AG10803 (cell line): ENCODE measurements around the gene C1orf21.

Experiments used
- DNase-seq: peaks from one replicate; pipeline ENCODE4 v3.0.0; 2010; ENCODE audit warnings: low read depth
- H3K4me3 ChIP-seq: 2 replicates; pipeline ENCODE4 v1.5.1; 2011; ENCODE audit warnings: mild to moderate bottlenecking, low read length, control low read depth
- TF ChIP-seq, protein P1 (sequence below): conservative IDR thresholded peaks from 2 replicates; pipeline ENCODE4 v1.5.1; 2011; ENCODE audit warnings: mild to moderate bottlenecking, low read length, control low read depth, inconsistent platforms

Gene C1orf21

DNA sequence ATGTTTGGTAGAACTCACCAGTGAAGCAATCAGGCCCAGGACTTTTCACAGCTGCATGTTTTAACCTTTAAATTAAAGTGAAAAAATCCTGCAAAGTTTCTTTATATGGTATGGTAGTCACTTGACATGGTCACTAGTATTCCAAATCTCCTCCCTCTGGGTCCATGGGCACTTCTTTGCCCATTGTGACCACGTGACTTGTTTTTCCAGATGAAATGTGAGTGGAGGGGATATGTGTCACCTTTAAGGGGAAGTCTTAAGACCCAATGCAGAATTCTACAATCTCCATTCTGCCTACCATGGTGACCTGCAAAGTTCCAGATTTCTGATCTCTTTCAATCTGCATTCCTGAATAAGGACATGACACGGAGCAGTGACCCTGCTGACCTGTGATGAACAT, 152.8 kb downstream of the C1orf21 start:
- DNase-seq = no peak
- TF ChIP-seq, protein P1, sequence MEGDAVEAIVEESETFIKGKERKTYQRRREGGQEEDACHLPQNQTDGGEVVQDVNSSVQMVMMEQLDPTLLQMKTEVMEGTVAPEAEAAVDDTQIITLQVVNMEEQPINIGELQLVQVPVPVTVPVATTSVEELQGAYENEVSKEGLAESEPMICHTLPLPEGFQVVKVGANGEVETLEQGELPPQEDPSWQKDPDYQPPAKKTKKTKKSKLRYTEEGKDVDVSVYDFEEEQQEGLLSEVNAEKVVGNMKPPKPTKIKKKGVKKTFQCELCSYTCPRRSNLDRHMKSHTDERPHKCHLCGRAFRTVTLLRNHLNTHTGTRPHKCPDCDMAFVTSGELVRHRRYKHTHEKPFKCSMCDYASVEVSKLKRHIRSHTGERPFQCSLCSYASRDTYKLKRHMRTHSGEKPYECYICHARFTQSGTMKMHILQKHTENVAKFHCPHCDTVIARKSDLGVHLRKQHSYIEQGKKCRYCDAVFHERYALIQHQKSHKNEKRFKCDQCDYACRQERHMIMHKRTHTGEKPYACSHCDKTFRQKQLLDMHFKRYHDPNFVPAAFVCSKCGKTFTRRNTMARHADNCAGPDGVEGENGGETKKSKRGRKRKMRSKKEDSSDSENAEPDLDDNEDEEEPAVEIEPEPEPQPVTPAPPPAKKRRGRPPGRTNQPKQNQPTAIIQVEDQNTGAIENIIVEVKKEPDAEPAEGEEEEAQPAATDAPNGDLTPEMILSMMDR = no peak
- H3K4me3 ChIP-seq = no peak overlapping the region

DNA sequence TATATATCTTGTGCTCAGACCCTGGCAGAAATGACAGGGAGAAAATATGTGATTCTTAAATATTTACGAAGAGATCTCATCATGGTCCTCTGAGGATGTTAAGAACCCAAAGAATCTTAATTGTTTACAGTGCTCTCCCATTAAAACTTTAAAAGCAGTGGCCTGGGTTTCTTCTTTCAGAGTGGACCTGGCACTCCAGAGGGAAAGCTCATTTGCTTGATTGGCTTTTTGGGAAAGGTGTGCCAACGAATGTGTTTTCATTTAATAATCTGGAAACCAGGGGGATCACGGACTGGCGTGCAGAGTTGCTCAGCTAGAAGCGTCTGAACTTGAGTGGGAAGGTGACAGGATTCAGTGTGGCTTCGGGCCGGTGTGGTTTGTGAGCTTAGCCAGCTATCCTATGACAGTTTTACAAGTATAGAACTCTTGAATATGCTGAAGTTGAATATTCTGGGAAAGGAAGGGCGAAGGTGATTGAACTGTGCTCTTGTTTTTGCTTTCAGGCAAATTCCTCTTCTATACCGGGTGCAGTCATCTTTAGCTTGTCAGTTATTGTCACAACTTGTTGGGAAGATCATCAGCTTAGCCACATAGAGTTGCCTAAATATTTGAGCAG, 154.8 kb downstream of the C1orf21 start:
- TF ChIP-seq, protein P1 = no peak
- no peak for DNase-seq
- H3K4me3 ChIP-seq = no peak overlapping the region

DNA sequence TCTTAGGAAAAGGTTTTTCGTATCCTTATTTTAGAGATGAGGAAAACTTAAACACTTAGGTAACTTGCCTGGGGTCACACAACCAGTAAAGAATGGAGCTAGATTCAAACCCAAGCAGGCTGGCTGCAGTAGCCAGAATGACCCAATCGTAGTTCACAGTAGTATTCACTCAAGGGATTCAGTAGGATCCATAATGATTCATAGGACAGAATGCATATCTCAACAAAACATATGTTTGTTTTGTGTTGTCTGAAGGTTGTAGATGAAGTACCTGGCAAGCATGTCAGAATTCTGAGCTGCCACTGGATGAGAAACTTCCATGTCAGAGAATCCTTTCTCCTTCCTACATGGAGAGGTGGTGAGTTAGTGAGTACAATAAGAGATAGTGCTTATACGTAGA, 155.5 kb downstream of the C1orf21 start:
- no peak overlapping the region for H3K4me3 ChIP-seq
- no peak for DNase-seq
- TF ChIP-seq, protein P1 = no peak

DNA sequence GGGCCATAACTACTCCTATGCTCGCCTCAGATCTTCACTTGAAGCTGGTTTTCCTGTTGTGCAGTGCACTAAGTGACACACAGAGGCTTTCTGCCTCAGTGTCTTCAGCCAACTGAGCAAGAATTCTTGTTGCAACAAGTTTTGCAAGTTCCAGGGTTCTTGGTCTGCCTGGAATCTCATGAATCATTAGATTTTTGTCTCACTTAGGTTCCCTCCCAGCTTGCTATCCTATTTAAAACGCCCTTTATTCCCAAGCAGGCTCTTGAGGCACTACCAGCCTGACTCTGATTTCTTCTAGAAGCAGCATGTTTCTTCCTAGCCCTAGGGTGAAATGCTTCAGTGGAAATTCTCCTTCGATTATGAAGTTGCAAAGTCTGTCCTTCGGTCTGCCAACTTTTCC, 158.8 kb downstream of the C1orf21 start:
- H3K4me3 ChIP-seq = no peak overlapping the region
- DNase-seq = peak; percentile 86
- TF ChIP-seq, protein P1 = no peak

DNA sequence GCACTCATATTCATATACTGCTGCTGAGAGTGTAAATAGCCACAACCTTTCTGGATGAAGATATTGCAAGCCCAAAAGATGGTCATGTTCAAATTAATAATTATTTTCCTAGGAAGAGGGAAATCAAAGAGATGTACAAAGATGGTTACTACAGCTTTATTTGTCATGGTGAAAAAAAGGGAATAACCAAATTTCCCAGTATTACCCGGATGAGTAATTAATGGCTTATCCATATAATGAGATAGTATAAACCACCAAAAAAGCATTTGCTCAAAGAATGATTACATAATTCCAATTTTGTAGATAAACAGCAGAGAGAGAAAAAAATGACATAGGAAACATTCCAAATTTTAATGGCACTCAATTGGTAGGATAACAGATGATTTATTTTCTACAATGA, 165.6 kb downstream of the C1orf21 start:
- TF ChIP-seq, protein P1 = no peak
- no peak overlapping the region for H3K4me3 ChIP-seq
- DNase-seq = no peak

DNA sequence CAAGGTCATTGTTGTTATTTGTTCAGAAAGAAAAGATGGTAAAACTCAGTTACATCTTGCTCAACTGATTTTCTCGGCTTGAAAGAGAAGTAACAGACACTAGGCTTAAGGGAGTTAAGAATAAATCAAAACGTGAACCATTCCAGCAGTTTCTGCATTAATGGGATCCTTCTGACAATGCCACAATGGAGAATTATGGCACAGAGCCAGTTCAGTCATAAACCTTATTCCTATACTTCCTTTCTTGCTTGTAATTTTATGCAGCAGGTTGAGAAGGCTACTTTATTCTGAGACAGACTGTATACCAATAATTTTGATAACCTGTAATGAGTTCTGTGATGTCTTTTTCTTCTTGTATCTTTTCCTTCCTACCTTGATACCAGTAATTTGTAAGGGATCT, 167.0 kb downstream of the C1orf21 start:
- no peak overlapping the region for H3K4me3 ChIP-seq
- DNase-seq = no peak
- TF ChIP-seq, protein P1 = no peak
